Osteoblast (primary cell): ENCODE data around the gene KLHL17. TPM values are rescaled to one million over a fixed set of nuclear protein-coding genes. Genes with fewer than 3 reads are reported as not detected.

Source experiments
- DNase-seq: peaks from one replicate; pipeline ENCODE4 v3.0.0; 2011; ENCODE audit warnings: low spot score, mixed read lengths; ENCODE audit not compliant: insufficient read length; ENCODE audit errors: missing footprints
- H2AFZ ChIP-seq: 2 replicates; pipeline ENCODE4 v1.6.0; 2011; ENCODE audit warnings: mild to moderate bottlenecking, low read length
- H3K27ac ChIP-seq: 2 replicates; pipeline ENCODE4 v1.5.1; 2011; ENCODE audit warnings: mild to moderate bottlenecking, low read depth, low read length, moderate library complexity
- H3K27me3 ChIP-seq: 2 replicates; pipeline ENCODE4 v1.6.0; 2012; ENCODE audit warnings: mild to moderate bottlenecking, control low read depth, inconsistent platforms, low read length, moderate library complexity; ENCODE audit not compliant: insufficient read depth
- H3K36me3 ChIP-seq: 2 replicates; pipeline ENCODE4 v1.5.1; 2011; ENCODE audit warnings: mild to moderate bottlenecking, low read length, control low read depth, moderate library complexity; ENCODE audit not compliant: insufficient read depth
- H3K4me1 ChIP-seq: 2 replicates; pipeline ENCODE4 v1.5.1; 2011; ENCODE audit warnings: mild to moderate bottlenecking, low read length, control low read depth, moderate library complexity; ENCODE audit not compliant: insufficient read depth
- H3K4me2 ChIP-seq: 2 replicates; pipeline ENCODE4 v1.6.0; 2011; ENCODE audit warnings: mild to moderate bottlenecking, low read length; ENCODE audit not compliant: insufficient read depth
- H3K4me3 ChIP-seq: fragments of 200-600 bp; sonication (generic); 3 replicates; pipeline ENCODE4 v1.5.1; 2012; ENCODE audit warnings: mild to moderate bottlenecking, low read length, inconsistent platforms; ENCODE audit not compliant: insufficient read depth
- H3K79me2 ChIP-seq: 2 replicates; pipeline ENCODE4 v1.6.0; 2012; ENCODE audit warnings: mild to moderate bottlenecking, low read length, control low read depth, inconsistent platforms; ENCODE audit not compliant: insufficient read depth
- H3K9me3 ChIP-seq: 2 replicates; pipeline ENCODE4 v1.5.1; 2011; ENCODE audit warnings: low read depth, low read length, control low read depth
- H4K20me1 ChIP-seq: 2 replicates; pipeline ENCODE4 v1.6.0; 2012; ENCODE audit warnings: mild to moderate bottlenecking, low read length, control low read depth; ENCODE audit not compliant: insufficient read depth
- total RNA-seq: library from RNA; depleted of rRNA; stranded (reverse); fragments of >200 nt; gene quantifications from 2 replicates; pipeline ENCODE4 v1.2.3, GENCODE V29; 2012
- TF ChIP-seq, protein P1 (sequence below): IDR thresholded peaks from 2 replicates; pipeline ENCODE4 v1.5.1; 2011; ENCODE audit warnings: mild to moderate bottlenecking, low read depth, low read length, moderate library complexity; ENCODE audit errors: extremely low read depth

KLHL17 gene
- 5.4 and 6.2 TPM in 2 replicates for total RNA-seq

DNA sequence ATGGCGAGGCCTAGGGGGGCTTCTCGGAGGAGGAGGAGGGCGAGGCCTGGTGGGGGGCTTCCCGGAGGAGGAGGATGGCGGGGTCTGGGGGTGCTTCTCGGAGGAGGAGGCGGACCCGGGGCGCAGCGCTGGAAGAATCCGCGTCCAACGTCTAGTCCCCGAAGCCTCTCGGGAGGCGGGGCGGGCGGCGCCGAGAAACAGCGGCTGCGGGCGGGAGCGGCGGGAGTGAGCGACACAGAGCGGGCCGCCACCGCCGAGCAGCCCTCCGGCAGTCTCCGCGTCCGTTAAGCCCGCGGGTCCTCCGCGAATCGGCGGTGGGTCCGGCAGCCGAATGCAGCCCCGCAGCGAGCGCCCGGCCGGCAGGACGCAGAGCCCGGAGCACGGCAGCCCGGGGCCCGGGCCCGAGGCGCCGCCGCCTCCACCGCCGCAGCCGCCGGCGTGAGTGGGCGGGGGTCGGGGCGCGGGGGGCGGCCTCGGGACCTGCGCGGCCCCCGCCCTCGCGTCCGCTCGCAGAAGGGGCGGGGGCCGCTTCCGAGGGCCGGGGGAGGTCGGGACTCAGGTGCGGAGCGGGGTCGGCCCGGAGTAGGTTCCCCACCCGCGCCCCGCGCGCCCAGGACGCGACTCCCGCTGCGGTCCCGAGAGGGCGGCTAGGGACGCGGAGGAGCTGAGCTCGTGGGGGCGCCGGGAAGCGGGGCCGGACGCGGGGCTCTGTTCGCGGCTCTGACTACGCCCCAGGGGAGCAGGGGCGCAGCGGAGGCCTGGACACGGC, at the start of gene KLHL17:
KLHL17 (plus strand) TSS at position 222 of the 769 bp plus-strand sequence; CDS start at position 332, 110 bp downstream.
- Histone ChIP-seq H3K4me2 (peak within 1 kb of the TSS; percentile 69), H3K36me3 (peaks cover 25% of the 10 kb centered on the region), H2AFZ (peak within 1 kb of the TSS; percentile 22), H3K79me2 (peaks cover 31% of the 10 kb centered on the region), H3K4me3 (peak within 1 kb of the TSS; percentile 91), H4K20me1 (peaks cover 25% of the 10 kb centered on the region), H3K4me1 (peaks cover 13% of the 10 kb centered on the region), H3K27me3 (no peaks in the 10 kb centered on the region), H3K27ac (no peak within 1 kb of the TSS), H3K9me3 (no peaks in the 10 kb centered on the region)
- DNase-seq, result peak; percentile 100
- TF ChIP-seq, protein P1, sequence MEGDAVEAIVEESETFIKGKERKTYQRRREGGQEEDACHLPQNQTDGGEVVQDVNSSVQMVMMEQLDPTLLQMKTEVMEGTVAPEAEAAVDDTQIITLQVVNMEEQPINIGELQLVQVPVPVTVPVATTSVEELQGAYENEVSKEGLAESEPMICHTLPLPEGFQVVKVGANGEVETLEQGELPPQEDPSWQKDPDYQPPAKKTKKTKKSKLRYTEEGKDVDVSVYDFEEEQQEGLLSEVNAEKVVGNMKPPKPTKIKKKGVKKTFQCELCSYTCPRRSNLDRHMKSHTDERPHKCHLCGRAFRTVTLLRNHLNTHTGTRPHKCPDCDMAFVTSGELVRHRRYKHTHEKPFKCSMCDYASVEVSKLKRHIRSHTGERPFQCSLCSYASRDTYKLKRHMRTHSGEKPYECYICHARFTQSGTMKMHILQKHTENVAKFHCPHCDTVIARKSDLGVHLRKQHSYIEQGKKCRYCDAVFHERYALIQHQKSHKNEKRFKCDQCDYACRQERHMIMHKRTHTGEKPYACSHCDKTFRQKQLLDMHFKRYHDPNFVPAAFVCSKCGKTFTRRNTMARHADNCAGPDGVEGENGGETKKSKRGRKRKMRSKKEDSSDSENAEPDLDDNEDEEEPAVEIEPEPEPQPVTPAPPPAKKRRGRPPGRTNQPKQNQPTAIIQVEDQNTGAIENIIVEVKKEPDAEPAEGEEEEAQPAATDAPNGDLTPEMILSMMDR, result no peak

DNA sequence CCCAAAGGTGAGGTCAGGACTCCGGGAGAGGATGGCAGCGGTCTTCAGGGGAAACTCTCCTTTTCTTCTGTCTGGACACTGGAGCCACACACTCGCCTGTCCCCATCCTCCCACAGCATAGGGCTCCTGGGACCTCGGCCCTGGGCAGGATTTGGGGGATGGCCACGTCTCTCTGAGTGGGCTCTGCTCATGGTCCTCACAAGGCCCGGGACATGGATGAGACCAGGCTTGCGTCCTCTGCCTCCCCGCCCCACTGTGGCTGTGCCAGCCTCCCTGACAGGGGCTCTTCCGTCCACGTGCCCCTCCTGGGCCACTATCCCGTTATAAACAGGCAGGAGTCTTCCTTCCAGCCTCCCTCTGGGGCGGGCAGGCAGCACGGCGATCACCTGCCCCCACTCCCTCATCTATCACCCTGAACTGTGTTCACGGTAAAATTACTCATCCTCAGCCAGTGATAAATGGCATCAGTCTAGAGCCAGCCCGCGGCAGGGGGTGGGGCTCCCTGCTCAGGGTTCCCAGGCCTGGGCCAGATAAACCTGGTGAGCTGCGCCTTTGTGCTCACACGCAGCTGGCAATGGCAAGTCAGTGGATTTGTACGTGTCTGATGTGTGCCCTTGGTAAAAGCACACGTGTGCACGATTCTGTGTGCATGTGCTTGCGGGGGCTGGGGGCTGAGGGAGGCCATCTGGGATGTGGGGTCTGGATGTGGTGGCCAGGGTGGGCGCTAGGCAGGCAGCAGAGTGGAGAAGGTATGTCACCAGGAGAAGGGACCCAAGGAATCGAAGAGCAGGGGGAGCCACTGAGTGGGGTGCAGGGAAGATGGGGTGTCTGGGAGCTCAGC, 49.3 kb upstream of the KLHL17 start:
- Histone ChIP-seq H3K4me1 (peaks cover 24% of the 10 kb centered on the region), H3K4me2 (peak overlapping the region; percentile 51), H3K27ac (no peak overlapping the region), H3K4me3 (peak overlapping the region; percentile 47), H3K27me3 (peaks cover 24% of the 10 kb centered on the region), H4K20me1 (no peaks in the 10 kb centered on the region), H3K9me3 (no peaks in the 10 kb centered on the region), H3K79me2 (no peaks in the 10 kb centered on the region), H2AFZ (no peak overlapping the region), H3K36me3 (no peaks in the 10 kb centered on the region)
- TF ChIP-seq, protein P1, result no peak
- DNase-seq, result peak; percentile 93

DNA sequence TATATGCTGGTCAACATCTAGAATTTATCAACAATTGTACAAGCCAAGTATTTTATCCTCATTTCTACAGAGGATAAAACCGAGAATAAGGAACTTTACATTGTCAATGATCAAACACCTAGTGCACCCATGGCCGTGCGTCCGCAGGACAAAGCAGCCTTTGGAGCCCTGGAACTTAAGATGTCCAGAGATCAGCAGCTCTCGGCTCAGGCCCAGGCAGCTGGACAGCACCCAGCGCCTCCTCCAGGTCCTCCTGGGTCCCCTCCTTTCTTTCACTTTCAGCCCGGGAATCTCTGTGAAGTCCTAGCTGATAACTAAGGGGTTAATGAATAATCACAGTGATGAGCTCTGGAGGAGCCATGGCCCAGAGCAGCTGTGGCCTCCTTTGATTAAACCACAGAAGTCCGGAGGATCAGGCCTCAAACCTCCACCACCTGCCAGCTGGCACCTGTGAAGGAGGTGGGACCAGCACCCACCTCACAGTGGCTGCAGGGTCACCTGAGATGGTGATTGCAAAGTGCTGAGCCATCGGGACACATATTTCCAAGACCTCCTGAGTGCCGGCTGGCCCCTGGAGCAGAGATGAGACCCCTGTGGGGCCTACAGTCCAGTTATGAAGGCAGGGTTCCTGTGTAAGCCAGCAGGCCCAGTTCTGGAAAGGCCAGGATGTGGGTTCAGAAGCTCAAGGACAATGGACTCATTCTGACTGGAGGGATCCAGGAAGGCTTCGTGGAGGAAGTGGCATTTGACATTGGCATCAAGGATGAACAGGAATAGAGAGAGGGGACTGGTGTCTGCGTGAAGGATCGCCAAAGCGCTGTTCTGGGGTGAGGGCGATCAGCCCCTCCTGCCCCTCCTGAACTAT, 48.3 kb upstream of the KLHL17 start:
- no peaks in the 10 kb centered on the region for H3K36me3 ChIP-seq
- DNase-seq, result peak; percentile 89
- H3K27ac ChIP-seq, result no peak overlapping the region
- H3K79me2 ChIP-seq, result no peaks in the 10 kb centered on the region
- H3K4me2 ChIP-seq, result no peak overlapping the region
- H3K4me1 ChIP-seq, result peaks cover 14% of the 10 kb centered on the region
- TF ChIP-seq, protein P1, result no peak
- no peak overlapping the region for H3K4me3 ChIP-seq
- H4K20me1 ChIP-seq, result no peaks in the 10 kb centered on the region
- H3K27me3 ChIP-seq, result peaks cover 33% of the 10 kb centered on the region
- H2AFZ ChIP-seq, result no peak overlapping the region
- no peaks in the 10 kb centered on the region for H3K9me3 ChIP-seq
